ENCODE data around the gene ANTXRL. TPM values are rescaled to one million over a fixed set of nuclear protein-coding genes. Genes with fewer than 3 reads are reported as not detected.
"Not testable (repeated sequence)": the region's sequence is repeated elsewhere in the genome, so short reads cannot be mapped to it uniquely, and the experiment has no call there.

The ANTXRL gene
- total RNA-seq, 1 donor from 2014 or later: not detected

DNA sequence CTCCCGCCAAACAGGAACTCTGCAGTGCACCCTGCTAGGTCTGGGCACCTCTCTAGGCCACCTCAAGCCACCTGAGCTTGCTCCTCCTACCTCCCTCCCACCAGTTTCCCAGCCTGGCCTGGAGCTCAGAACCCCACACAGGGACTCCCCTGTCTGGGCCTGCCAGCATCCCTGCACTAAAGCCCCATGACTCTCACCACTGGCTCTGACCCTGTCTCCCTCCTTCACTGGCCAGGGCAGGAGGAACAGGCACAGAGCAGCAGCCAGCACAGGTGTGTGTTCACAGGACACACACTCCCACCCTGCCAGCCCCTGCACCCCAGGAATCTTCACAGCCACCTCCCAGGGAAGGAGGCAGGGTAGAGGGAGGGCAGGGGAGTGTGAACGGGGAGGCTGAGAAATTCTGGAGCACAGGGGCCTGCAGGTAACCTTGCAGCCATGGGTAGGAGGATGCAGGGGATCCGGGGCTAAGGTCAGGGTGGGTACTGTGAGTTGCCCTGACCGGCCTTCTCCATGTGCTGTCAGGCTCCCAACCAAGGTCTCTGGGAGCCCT lies 13.9 kb upstream of the ANTXRL start:
- TF ChIP-seq, protein P1, sequence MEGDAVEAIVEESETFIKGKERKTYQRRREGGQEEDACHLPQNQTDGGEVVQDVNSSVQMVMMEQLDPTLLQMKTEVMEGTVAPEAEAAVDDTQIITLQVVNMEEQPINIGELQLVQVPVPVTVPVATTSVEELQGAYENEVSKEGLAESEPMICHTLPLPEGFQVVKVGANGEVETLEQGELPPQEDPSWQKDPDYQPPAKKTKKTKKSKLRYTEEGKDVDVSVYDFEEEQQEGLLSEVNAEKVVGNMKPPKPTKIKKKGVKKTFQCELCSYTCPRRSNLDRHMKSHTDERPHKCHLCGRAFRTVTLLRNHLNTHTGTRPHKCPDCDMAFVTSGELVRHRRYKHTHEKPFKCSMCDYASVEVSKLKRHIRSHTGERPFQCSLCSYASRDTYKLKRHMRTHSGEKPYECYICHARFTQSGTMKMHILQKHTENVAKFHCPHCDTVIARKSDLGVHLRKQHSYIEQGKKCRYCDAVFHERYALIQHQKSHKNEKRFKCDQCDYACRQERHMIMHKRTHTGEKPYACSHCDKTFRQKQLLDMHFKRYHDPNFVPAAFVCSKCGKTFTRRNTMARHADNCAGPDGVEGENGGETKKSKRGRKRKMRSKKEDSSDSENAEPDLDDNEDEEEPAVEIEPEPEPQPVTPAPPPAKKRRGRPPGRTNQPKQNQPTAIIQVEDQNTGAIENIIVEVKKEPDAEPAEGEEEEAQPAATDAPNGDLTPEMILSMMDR (IDR thresholded peaks at IDR 0.05): no peak
- TF ChIP-seq POLR2AphosphoS5 (IDR thresholded peaks at IDR 0.05; ENCODE audit: insufficient read depth in 1 of 2, low read depth in 1 of 2): no peak
- TF ChIP-seq POLR2A (IDR thresholded peaks at IDR 0.05): no peak
- H3K4me3 ChIP-seq: no peak overlapping the region
- DNase-seq (ENCODE audit: extremely low spot score in 2 of 2): peak; percentile 80 to 95
- H3K9me3 ChIP-seq: no peaks in the 10 kb centered on the region
- intact Hi-C loops (cut with DNase I): no loop called here
- H3K27me3 ChIP-seq: no peaks in the 10 kb centered on the region
- no peaks in the 10 kb centered on the region for H3K36me3 ChIP-seq
- H3K4me1 ChIP-seq: no peaks in the 10 kb centered on the region
- no peak overlapping the region for H3K27ac ChIP-seq

DNA sequence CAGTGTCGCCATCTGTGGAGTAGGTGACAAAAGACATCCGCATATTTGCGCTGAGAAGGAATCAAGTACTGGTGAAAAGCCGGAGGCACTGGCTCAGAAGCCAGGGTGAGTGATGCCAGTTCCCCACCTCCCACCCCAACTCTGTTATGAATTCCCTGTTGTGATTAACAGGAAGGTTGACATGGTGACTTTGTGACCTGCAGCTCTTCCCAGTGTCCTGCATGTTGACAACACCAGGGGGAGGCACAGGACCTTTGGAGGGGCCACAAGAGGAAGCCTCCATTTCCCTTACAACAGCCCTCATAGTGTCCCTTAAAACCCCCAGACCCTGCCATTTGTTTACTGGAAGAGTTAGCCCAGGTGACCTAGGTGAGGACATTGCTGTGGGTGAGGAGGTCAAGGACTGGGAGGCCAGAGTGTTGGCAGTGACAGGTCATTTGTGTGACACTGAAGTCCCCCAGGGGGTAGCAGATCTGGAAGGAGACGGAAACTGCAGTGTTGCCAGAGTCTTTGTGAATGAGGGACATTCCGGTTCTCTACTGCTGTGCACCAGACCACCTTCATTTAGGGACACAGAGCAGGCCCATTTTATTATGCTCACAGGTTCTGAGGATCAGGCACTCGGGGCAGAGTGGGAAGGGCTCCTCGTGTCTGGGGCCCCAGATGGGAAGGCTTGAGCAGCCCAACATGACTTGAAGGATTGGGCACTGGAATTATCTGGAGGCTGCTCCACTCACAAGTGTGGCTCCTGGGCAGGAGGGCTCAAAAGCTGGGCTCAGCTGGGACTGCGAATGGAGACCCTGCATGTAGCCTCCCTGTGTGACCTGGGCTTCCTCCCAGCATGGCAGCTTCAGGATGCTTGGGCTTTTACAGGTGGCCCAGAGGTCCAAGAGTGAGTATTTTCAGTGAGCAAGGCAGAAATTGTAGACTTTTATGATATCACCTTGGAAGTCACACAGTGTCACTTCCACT lies 13.0 kb upstream of the ANTXRL start:
- TF ChIP-seq, protein P1 (IDR thresholded peaks at IDR 0.05): no peak
- no peak for TF ChIP-seq POLR2A (IDR thresholded peaks at IDR 0.05)
- no peak for TF ChIP-seq POLR2AphosphoS5 (IDR thresholded peaks at IDR 0.05; ENCODE audit: insufficient read depth in 1 of 2, low read depth in 1 of 2)
- Histone ChIP-seq H3K36me3 (no peaks in the 10 kb centered on the region), H3K4me3 (no peak overlapping the region), H3K9me3 (no peaks in the 10 kb centered on the region), H3K27ac (no peak overlapping the region), H3K27me3 (no peaks in the 10 kb centered on the region), H3K4me1 (no peaks in the 10 kb centered on the region)
- DNase-seq (ENCODE audit: extremely low spot score in 2 of 2): peak; percentile 82 to 91
- intact Hi-C loops (cut with DNase I): no loop called here

GRCh38 chr10:46277840-46278239 lies 9.0 kb upstream of the ANTXRL start:
- no peaks in the 10 kb centered on the region for H3K9me3 ChIP-seq
- peaks cover 6% of the 10 kb centered on the region for H3K4me1 ChIP-seq
- no peak overlapping the region for H3K27ac ChIP-seq
- TF ChIP-seq, protein P1 (IDR thresholded peaks at IDR 0.05): no peak
- no peak for TF ChIP-seq POLR2AphosphoS5 (IDR thresholded peaks at IDR 0.05; ENCODE audit: insufficient read depth in 1 of 2, low read depth in 1 of 2)
- TF ChIP-seq POLR2A (IDR thresholded peaks at IDR 0.05): no peak
- DNase-seq (ENCODE audit: extremely low spot score in 2 of 2): no peak
- intact Hi-C loops (cut with DNase I): no loop called here
- no peaks in the 10 kb centered on the region for H3K27me3 ChIP-seq
- no peak overlapping the region for H3K4me3 ChIP-seq
- no peaks in the 10 kb centered on the region for H3K36me3 ChIP-seq

- Histone ChIP-seq H3K4me3 (peak overlapping the region; percentile 57 to 59), H3K4me1 (peaks cover 27% of the 10 kb centered on the region), H3K27ac (peak overlapping the region; percentile 63)
- H3K27me3 ChIP-seq, H3K9me3 ChIP-seq, H3K36me3 ChIP-seq: not testable (repeated sequence)
- DNase-seq (ENCODE audit: extremely low spot score in 2 of 2): peak; percentile 72 to 79
- intact Hi-C loops (cut with DNase I): loop anchor here (5.0 to 10.0 kb wide), 2 partner anchors 178 to 1100 kb away; partner anchors contain the start of gene ZNF488
Measured at GRCh38 chr10:46282421-46282831, 4.4 kb upstream of the ANTXRL start.

- intact Hi-C loops (cut with DNase I): loop anchor here (5.0 to 10.0 kb wide), 2 partner anchors 178 to 1099 kb away; partner anchors contain the start of gene ZNF488
- Histone ChIP-seq H3K27ac (peak overlapping the region; percentile 63), H3K4me3 (peak overlapping the region; percentile 57 to 59), H3K36me3 (no peaks in the 10 kb centered on the region), H3K27me3 (no peaks in the 10 kb centered on the region), H3K4me1 (peaks cover 27% of the 10 kb centered on the region), H3K9me3 (no peaks in the 10 kb centered on the region)
- DNase-seq (ENCODE audit: extremely low spot score in 2 of 2): peak; percentile 78 to 96
- peak in 1 of 2 donors; percentile 39 for TF ChIP-seq POLR2AphosphoS5 (IDR thresholded peaks at IDR 0.05; ENCODE audit: insufficient read depth in 1 of 2, low read depth in 1 of 2)
- no peak for TF ChIP-seq POLR2A (IDR thresholded peaks at IDR 0.05)
- TF ChIP-seq, protein P1 (IDR thresholded peaks at IDR 0.05): no peak
Measured at GRCh38 chr10:46282842-46283574, 3.8 kb upstream of the ANTXRL start.

Data from vagina (tissue), 2 donors.